ENCODE results near the gene C2orf69.

C2orf69 gene

DNA sequence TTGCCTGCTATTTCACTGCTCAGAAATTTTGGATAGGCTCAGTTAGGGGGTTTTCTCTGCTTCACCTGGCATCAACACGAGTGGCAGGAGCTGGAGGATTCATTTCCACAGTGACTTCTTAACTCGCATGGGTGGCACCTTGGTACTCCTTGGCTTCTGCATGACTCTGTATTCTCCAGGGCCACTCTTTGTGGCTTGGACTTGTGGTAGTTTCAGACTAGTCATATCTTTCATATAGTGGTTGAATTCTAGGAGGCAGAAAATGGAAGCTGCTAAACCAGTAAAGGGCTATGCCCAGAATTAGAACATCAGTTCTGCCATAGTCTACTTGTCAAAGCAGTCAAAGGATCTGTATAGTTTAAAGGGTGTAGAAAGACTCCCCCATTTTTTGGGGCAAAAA, 51.1 kb downstream of the C2orf69 start:
- no peak for DNase-seq (ENCODE audit: extremely low read depth in 1 of 2, low read depth in 1 of 2)

DNA sequence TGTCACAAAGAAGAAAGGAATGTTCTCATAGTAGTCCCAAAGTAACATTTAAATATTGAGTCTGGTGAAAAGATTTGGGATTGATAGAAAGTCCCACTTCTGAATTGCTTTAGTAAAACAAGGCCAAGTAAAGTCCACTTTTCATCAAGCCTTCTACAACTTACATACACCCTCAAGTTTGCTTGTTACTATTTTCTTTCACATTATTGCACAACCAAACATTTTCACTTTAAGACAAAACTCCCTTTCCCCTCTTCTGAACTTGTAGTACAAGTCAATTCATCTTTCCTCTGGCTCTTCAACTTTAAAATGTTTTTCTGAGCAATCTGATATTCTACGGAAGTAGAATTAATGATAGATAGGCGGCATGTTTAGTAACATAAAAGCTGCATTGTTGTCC, 55.3 kb downstream of the C2orf69 start:
- DNase-seq (ENCODE audit: extremely low read depth in 1 of 2, low read depth in 1 of 2) = no peak

GRCh38 chr2:199966976-199967375, 55.9 kb downstream of the C2orf69 start:
- no peak for DNase-seq (ENCODE audit: extremely low read depth in 1 of 2, low read depth in 1 of 2)

DNA sequence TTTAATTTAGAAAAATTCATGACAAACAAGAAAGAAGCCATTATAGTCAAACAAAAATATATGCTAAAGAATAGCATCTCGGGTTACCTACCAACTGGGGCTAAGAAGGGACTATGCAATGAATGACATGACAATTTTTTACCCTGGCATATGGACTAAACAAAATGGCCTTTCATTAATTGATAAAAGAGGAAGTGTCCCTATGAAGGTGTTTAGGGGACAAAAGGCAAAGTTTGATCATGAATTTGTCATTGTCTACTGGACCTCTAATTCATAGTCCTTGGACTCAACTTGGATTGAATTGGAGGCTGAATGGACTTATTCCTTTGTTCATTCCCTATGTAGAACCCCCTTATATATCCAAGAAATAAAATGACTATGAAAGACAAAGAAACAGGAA, 57.0 kb downstream of the C2orf69 start:
- no peak for DNase-seq (ENCODE audit: extremely low read depth in 1 of 2, low read depth in 1 of 2)

DNA sequence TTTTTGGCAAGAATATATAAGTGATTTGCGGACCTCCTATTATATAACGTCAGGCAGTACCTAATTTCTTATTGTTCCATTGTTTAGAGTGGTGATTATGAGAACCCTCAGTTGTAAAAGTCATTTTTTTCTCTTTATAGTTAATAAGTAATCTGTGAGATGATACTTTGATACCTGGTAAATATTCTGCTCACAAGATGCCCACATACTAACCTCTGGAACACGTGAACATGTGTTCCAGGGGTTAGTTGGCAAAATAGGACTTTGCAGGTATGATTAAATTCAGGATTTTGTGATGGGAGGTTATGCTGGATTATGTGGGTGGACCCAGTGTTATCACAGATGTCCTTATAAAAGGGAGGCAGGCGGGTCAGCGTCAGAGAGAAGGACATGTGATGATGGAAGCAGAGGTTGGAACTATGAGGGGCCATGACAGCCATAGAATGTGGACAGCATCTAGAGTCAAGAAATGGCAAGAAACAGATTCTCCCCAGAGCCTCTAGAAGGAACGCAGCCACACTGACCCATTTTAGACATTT, 61.1 kb downstream of the C2orf69 start:
- DNase-seq (ENCODE audit: extremely low read depth in 1 of 2, low read depth in 1 of 2) = no peak

DNA sequence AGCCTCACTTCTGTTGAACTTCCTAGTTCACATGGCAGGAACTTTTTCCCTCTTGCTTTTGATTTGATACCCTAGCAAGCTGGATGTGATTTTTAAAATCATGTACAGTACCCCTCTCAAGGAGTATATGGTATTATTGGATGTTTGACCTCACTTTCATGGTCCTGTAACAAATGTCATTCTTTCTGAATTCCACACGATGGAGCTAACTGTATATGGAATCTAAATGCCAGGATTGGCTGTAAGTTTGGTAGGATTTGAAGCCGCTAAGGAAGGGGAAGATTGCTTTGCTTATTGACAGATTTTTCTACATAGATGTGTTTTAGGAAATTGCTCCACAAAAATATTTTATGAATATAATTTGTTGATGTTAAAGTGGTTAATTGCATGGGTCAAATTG, 62.6 kb downstream of the C2orf69 start:
- no peak for DNase-seq (ENCODE audit: extremely low read depth in 1 of 2, low read depth in 1 of 2)

- no peak for DNase-seq (ENCODE audit: extremely low read depth in 1 of 2, low read depth in 1 of 2)
Observed at GRCh38 chr2:199975273-199975895, 64.3 kb downstream of the C2orf69 start.

Measured in activated CD8-positive, alpha-beta memory T cell treated with anti-CD3 and anti-CD28 coated beads for 1 hour (primary cell).